GM18907 (cell line): ENCODE data around the gene TOP3B.

Experiments used
- ATAC-seq: cut with Tn5 transposase; IDR thresholded peaks from one replicate; pipeline ENCODE4 v1.9.1; 2021; ENCODE audit warnings: mild to moderate bottlenecking, moderate library complexity; ENCODE audit not compliant: unreplicated experiment

Gene TOP3B

GRCh38 chr22:21980547-21980946, 2.0 kb downstream of the TOP3B start:
- no peak for ATAC-seq

GRCh38 chr22:21978564-21979386, 3.8 kb downstream of the TOP3B start:
- ATAC-seq, result no peak

GRCh38 chr22:21977814-21978213, 4.8 kb downstream of the TOP3B start:
- no peak for ATAC-seq

- ATAC-seq, result no peak
Observed at GRCh38 chr22:21975854-21976345, 6.7 kb downstream of the TOP3B start.

GRCh38 chr22:21975273-21975672, 7.3 kb downstream of the TOP3B start:
- ATAC-seq, result no peak

- no peak for ATAC-seq
Observed at GRCh38 chr22:21974058-21974649, 8.4 kb downstream of the TOP3B start.

- no peak for ATAC-seq
Observed at GRCh38 chr22:21972806-21973205, 9.8 kb downstream of the TOP3B start.

GRCh38 chr22:21972293-21972779, 10.3 kb downstream of the TOP3B start:
- ATAC-seq, result no peak

GRCh38 chr22:21971858-21972275, 10.7 kb downstream of the TOP3B start:
- ATAC-seq, result no peak

GRCh38 chr22:21970800-21971617, 11.6 kb downstream of the TOP3B start:
- ATAC-seq, result no peak

- no peak for ATAC-seq
Observed at GRCh38 chr22:21970037-21970799, 12.4 kb downstream of the TOP3B start.

GRCh38 chr22:21968452-21969129, 14.0 kb downstream of the TOP3B start:
- ATAC-seq, result no peak

GRCh38 chr22:21967693-21968271, 14.8 kb downstream of the TOP3B start:
- ATAC-seq, result no peak

GRCh38 chr22:21966643-21967516, 15.7 kb downstream of the TOP3B start:
- ATAC-seq, result no peak

- ATAC-seq, result no peak
Observed at GRCh38 chr22:21965762-21966288, 16.8 kb downstream of the TOP3B start.

GRCh38 chr22:21964918-21965484, 17.6 kb downstream of the TOP3B start:
- no peak for ATAC-seq

GRCh38 chr22:21964234-21964633, 18.4 kb downstream of the TOP3B start:
- ATAC-seq, result no peak

- no peak for ATAC-seq
Observed at GRCh38 chr22:21963790-21964211, 18.8 kb downstream of the TOP3B start.
